SK-N-SH (cell line): ENCODE measurements around the gene SLC22A23. TPM values are rescaled to one million over a fixed set of nuclear protein-coding genes. Genes with fewer than 3 reads are reported as not detected.

ENCODE experiments used
- CTCF ChIA-PET: fragments of 300-600, 350-600 bp; formaldehyde crosslinking; extraction: SDS; loops from one replicate; lab custom pipeline; 2021; lab: Yijun Ruan, JAX
- POLR2A ChIA-PET: fragments of 350-600 bp; sonication (Branson Sonifier 250); formaldehyde crosslinking; extraction: SDS; loops from one replicate; lab custom pipeline; 2020; ENCODE audit warnings: antibody characterized with exemption, inconsistent platforms; lab: Yijun Ruan, JAX
- DNase-seq: peaks from one replicate; pipeline ENCODE4 v3.0.0; 2012
- H2AFZ ChIP-seq: fragments of 200-600 bp; sonication (generic); 2 replicates; pipeline ENCODE4 v1.8.1; 2016; ENCODE audit warnings: antibody characterized with exemption, mild to moderate bottlenecking, low read depth
- H3F3A ChIP-seq: fragments of 200-600 bp; sonication (generic); replicated peaks from 2 replicates; pipeline ENCODE3; 2016; ENCODE audit warnings: antibody characterized with exemption, mild to moderate bottlenecking; ENCODE audit not compliant: insufficient read depth
- H3K27ac ChIP-seq, 2 experiments: fragments of 200-500 bp in 1 of 2; fragments of 200-600 bp in 1 of 2; sonication (Bioruptor generic) in 1 of 2; sonication (generic), shearing (Covaris generic) in 1 of 2; 2 replicates each; pipeline versions ENCODE4 v1.5.1 to v1.6.1; 2014 to 2016; ENCODE audit warnings: low read depth in 2 of 2, inconsistent platforms in 1 of 2, low read length in 1 of 2, mild to moderate bottlenecking in 1 of 2, mixed read lengths in 1 of 2
- H3K27me3 ChIP-seq: fragments of 200-600 bp; sonication (generic), shearing (Covaris generic); 2 replicates; pipeline ENCODE4 v1.6.1; 2016; ENCODE audit warnings: mixed run types; ENCODE audit not compliant: insufficient read depth
- H3K36me3 ChIP-seq, 2 experiments: fragments of 200-500 bp in 1 of 2; fragments of 200-600 bp in 1 of 2; sonication (Bioruptor generic) in 1 of 2; sonication (generic) in 1 of 2; replicated peaks in 1 of 2; 2 replicates each; pipeline versions ENCODE3 to v1.5.1; 2014 to 2016; ENCODE audit warnings: low read length in 1 of 2, mild to moderate bottlenecking in 1 of 2; ENCODE audit not compliant: insufficient read depth in 2 of 2, control insufficient read depth in 1 of 2
- H3K4me1 ChIP-seq, 2 experiments: fragments of 200-500 bp in 1 of 2; fragments of 200-600 bp in 1 of 2; sonication (Bioruptor generic) in 1 of 2; sonication (generic), shearing (Covaris generic) in 1 of 2; 2 replicates each; pipeline versions ENCODE4 v1.5.1 to v1.6.1; 2014 to 2016; ENCODE audit warnings: low read depth in 1 of 2, low read length in 1 of 2, mixed run types in 1 of 2; ENCODE audit not compliant: insufficient read depth in 2 of 2, control insufficient read depth in 1 of 2
- H3K4me2 ChIP-seq: fragments of 200-600 bp; sonication (generic), shearing (Covaris generic); 2 replicates; pipeline ENCODE4 v1.6.1; 2017; ENCODE audit warnings: mixed run types
- H3K4me3 ChIP-seq, 2 experiments: fragments of 200-500 bp in 1 of 2; fragments of 200-600 bp in 1 of 2; sonication (Bioruptor generic) in 1 of 2; sonication (generic), shearing (Covaris generic) in 1 of 2; 2 replicates each; pipeline versions ENCODE4 v1.5.1 to v1.8.1; 2014 to 2016; ENCODE audit warnings: low read depth in 2 of 2, inconsistent platforms in 1 of 2, low read length in 1 of 2, mild to moderate bottlenecking in 1 of 2, mixed read lengths in 1 of 2, moderate library complexity in 1 of 2
- H3K79me2 ChIP-seq: fragments of 200-600 bp; sonication (generic); 2 replicates; pipeline ENCODE4 v1.8.1; 2017; ENCODE audit warnings: mild to moderate bottlenecking; ENCODE audit not compliant: insufficient read depth
- H3K9ac ChIP-seq: fragments of 200-600 bp; sonication (generic); 2 replicates; pipeline ENCODE4 v1.6.1; 2017; ENCODE audit warnings: mixed run types
- H3K9me2 ChIP-seq: fragments of 200-600 bp; sonication (generic); 2 replicates; pipeline ENCODE4 v1.6.1; 2017; ENCODE audit warnings: mixed run types
- H3K9me3 ChIP-seq: fragments of 200-600 bp; sonication (generic); 2 replicates; pipeline ENCODE4 v1.6.1; 2017; ENCODE audit warnings: mixed run types, mild to moderate bottlenecking, moderate library complexity
- H4K20me1 ChIP-seq: fragments of 200-600 bp; sonication (generic); 2 replicates; pipeline ENCODE4 v1.6.1; 2017; ENCODE audit warnings: mild to moderate bottlenecking, mixed run types; ENCODE audit not compliant: insufficient read depth
- CHD2 ChIP-seq: fragments of 150-350 bp; IDR thresholded peaks from 2 replicates; pipeline ENCODE4 v1.6.1; 2018; ENCODE audit warnings: low read length; ENCODE audit not compliant: partially characterized antibody
- CTCF ChIP-seq: fragments of 200-600 bp; sonication (generic); IDR thresholded peaks from 2 replicates; pipeline ENCODE4 v1.6.1; 2017; ENCODE audit warnings: antibody characterized with exemption, mild to moderate bottlenecking, moderate library complexity
- EP300 ChIP-seq, 2 experiments: IDR thresholded peaks; 2 replicates each; pipeline versions ENCODE4 v1.4.0 to v1.6.1; 2012; ENCODE audit warnings: borderline replicate concordance in 1 of 2, low read depth in 1 of 2, low read length in 1 of 2
- FOXJ3 ChIP-seq: sonication (generic); formaldehyde crosslinking; IDR thresholded peaks from 2 replicates; pipeline ENCODE4 v1.5.1; 2020; ENCODE audit warnings: mild to moderate bottlenecking, missing genetic modification reagents
- FOXM1 ChIP-seq: IDR thresholded peaks from 2 replicates; pipeline ENCODE4 v1.4.0; 2012; ENCODE audit warnings: low read depth, mild to moderate bottlenecking
- IRF3 ChIP-seq: fragments of 150-350 bp; IDR thresholded peaks from 2 replicates; pipeline ENCODE4 v1.6.1; 2016; ENCODE audit warnings: mild to moderate bottlenecking, low read depth, low read length
- JUND ChIP-seq: IDR thresholded peaks from 2 replicates; pipeline ENCODE4 v1.4.0; 2012
- MEF2A ChIP-seq: IDR thresholded peaks from 2 replicates; pipeline ENCODE4 v1.4.0; 2012; ENCODE audit warnings: low read depth, borderline replicate concordance
- MXI1 ChIP-seq: IDR thresholded peaks from 2 replicates; pipeline ENCODE4 v1.6.1; 2012; ENCODE audit warnings: mild to moderate bottlenecking, low read depth, low read length, improper control_type of control experiment
- PBX3 ChIP-seq: IDR thresholded peaks from 2 replicates; pipeline ENCODE4; 2012
- POLR2AphosphoS5 ChIP-seq: IDR thresholded peaks from 2 replicates; pipeline ENCODE4 v1.6.1; 2012; ENCODE audit warnings: low read depth, low read length
- RAD21 ChIP-seq: IDR thresholded peaks from 2 replicates; pipeline ENCODE4 v1.6.1; 2012; ENCODE audit warnings: mild to moderate bottlenecking, low read length
- RFX5 ChIP-seq: IDR thresholded peaks from 2 replicates; pipeline ENCODE4 v1.6.1; 2012; ENCODE audit warnings: mild to moderate bottlenecking, improper control_type of control experiment, low read length
- RXRA ChIP-seq: IDR thresholded peaks from 2 replicates; pipeline ENCODE4 v1.4.0; 2012; ENCODE audit warnings: low read depth, mild to moderate bottlenecking, borderline replicate concordance
- SIN3A ChIP-seq: IDR thresholded peaks from 2 replicates; pipeline ENCODE4 v1.6.1; 2012; ENCODE audit warnings: low read depth, mild to moderate bottlenecking, low read length, moderate library complexity, borderline replicate concordance
- SMC3 ChIP-seq: IDR thresholded peaks from 2 replicates; pipeline ENCODE4 v1.6.1; 2012; ENCODE audit warnings: low read depth, low read length, improper control_type of control experiment
- TEAD4 ChIP-seq: IDR thresholded peaks from 2 replicates; pipeline ENCODE4 v1.4.0; 2012; ENCODE audit warnings: mild to moderate bottlenecking, borderline replicate concordance; ENCODE audit not compliant: insufficient read depth
- USF1 ChIP-seq: IDR thresholded peaks from 2 replicates; pipeline ENCODE4 v1.4.0; 2012; ENCODE audit warnings: low read depth, borderline replicate concordance
- YY1 ChIP-seq: IDR thresholded peaks from 2 replicates; pipeline ENCODE4 v1.4.0; 2012; ENCODE audit warnings: low read depth, mild to moderate bottlenecking
- WGBS: methylation state at CpG from one replicate; pipeline ENCODE4 v1.1.6; 2017; ENCODE audit warnings: low lambda C conversion rate; 5-methylcytosine and 5-hydroxymethylcytosine counted together
- polyA plus RNA-seq, 3 experiments: library from polyadenylated mRNA; depleted of rRNA; stranded (reverse); fragments of >200 nt; gene quantifications; 2 replicates each; pipeline ENCODE4 v1.2.3, GENCODE V29; 2012

The SLC22A23 gene
- polyA plus RNA-seq, 1 of the 3 experiments (the other 2 are of a cell fraction), result not detected

GRCh38 chr6:3392930-3393835, 63.7 kb downstream of the SLC22A23 start:
- POLR2A ChIA-PET, result no interaction called here
- H3K4me2 ChIP-seq, result no peak overlapping the region

More at GRCh38 chr6:3392930-3393835, 63.7 kb downstream of the SLC22A23 start:
- Histone ChIP-seq H2AFZ (no peak overlapping the region), H3K79me2 (no peaks in the 10 kb centered on the region), H3K9me2 (no peaks in the 10 kb centered on the region), H3K9ac (no peak overlapping the region), H3K27ac (no peak overlapping the region), H3K4me1 (no peaks in the 10 kb centered on the region), H3F3A (no peaks in the 10 kb centered on the region), H3K9me3 (no peaks in the 10 kb centered on the region), H3K4me3 (no peak overlapping the region), H3K36me3 (no peaks in the 10 kb centered on the region), H3K27me3 (peaks cover 46% of the 10 kb centered on the region), H4K20me1 (no peaks in the 10 kb centered on the region)
- CTCF ChIA-PET, result no interaction called here
- DNase-seq, result no peak
- TF ChIP-seq CTCF (no peak), MEF2A (no peak), EP300 (IDR thresholded peaks at IDR 0.05; ENCODE audit: borderline replicate concordance in 1 of 2, low read depth in 1 of 2, low read length in 1 of 2) (no peak), RAD21 (no peak), YY1 (no peak), MXI1 (no peak), RXRA (no peak), FOXM1 (no peak), FOXJ3 (CRISPR knock-in tag) (no peak), TEAD4 (no peak), SIN3A (no peak), CHD2 (no peak), SMC3 (no peak), POLR2AphosphoS5 (no peak), JUND (no peak), IRF3 (no peak), RFX5 (no peak), USF1 (no peak), PBX3 (no peak)
- WGBS, result 37% methylated on average over 13 of the region's 13 CpGs
